ENCODE measurements around the gene DNAH6.

DNA sequence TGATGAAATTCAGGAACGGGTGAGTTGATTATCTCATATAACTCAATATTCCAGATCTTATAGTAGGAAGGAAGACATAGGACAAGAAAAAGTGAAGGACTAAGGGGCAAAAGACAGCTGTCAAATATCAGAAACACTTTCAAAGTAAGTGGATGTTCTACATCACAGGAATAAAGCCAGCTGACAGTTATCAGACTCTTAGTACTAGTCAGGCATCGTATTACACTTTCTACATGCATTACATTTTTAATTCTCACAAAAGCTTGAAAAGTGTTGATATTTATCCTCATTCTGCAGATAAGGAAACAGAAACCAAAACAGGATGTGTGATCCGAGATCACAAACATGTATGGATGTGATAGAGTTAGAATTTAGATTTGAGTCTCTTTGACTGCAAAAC lies 63.4 kb downstream of the DNAH6 start:
- no peak for TF ChIP-seq POLR2A (IDR thresholded peaks at IDR 0.05; ENCODE audit: low read length)
- TF ChIP-seq GATA1 (IDR thresholded peaks at IDR 0.05; ENCODE audit: low read depth, low read length): no peak

All from erythroblast (primary cell).